Hepatic stellate cell (primary cell): ENCODE data around the gene GRAP2.
"Not testable (repeated sequence)": the region's sequence is repeated elsewhere in the genome, so short reads cannot be mapped to it uniquely, and the experiment has no call there.

Source experiments
- DNase-seq: peaks from one replicate; pipeline ENCODE4 v3.0.0; 2011; ENCODE audit warnings: low spot score

Gene GRAP2

GRCh38 chr22:39900306-39901227 is at the start of gene GRAP2:
Gene GRAP2, plus strand, starts transcription at chr22:39901084. Its CDS starts 46,023 bp downstream, at chr22:39947107.
- no peak for DNase-seq

GRCh38 chr22:39851606-39852315 is 49.1 kb upstream of the GRAP2 start:
- no peak for DNase-seq

GRCh38 chr22:39852799-39853198 is 48.1 kb upstream of the GRAP2 start:
- DNase-seq = no peak

- no peak for DNase-seq
Observed at GRCh38 chr22:39856588-39856987, 44.3 kb upstream of the GRAP2 start.

GRCh38 chr22:39859903-39860588 is 40.8 kb upstream of the GRAP2 start:
- DNase-seq = no peak

- no peak for DNase-seq
Observed at GRCh38 chr22:39868741-39869140, 32.1 kb upstream of the GRAP2 start.

GRCh38 chr22:39869797-39870196 is 31.1 kb upstream of the GRAP2 start:
- not testable (repeated sequence) for DNase-seq

- no peak for DNase-seq
Observed at GRCh38 chr22:39871008-39871798, 29.7 kb upstream of the GRAP2 start.

GRCh38 chr22:39872548-39872947 is 28.3 kb upstream of the GRAP2 start:
- DNase-seq = no peak

- DNase-seq = no peak
Observed at GRCh38 chr22:39873965-39874364, 26.9 kb upstream of the GRAP2 start.

GRCh38 chr22:39875176-39875885 is 25.6 kb upstream of the GRAP2 start:
- DNase-seq = not testable (repeated sequence)

- DNase-seq = no peak
Observed at GRCh38 chr22:39877079-39877845, 23.6 kb upstream of the GRAP2 start.

GRCh38 chr22:39880722-39881121 is 20.2 kb upstream of the GRAP2 start:
- DNase-seq = no peak

- DNase-seq = no peak
Observed at GRCh38 chr22:39883057-39883456, 17.8 kb upstream of the GRAP2 start.

GRCh38 chr22:39889924-39890323 is 11.0 kb upstream of the GRAP2 start:
- DNase-seq = not testable (repeated sequence)

GRCh38 chr22:39893526-39893925 is 7.4 kb upstream of the GRAP2 start, which contains the start of gene ENTHD1:
Gene ENTHD1, minus strand, starts transcription at chr22:39893760. Its CDS starts 6,012 bp downstream, at chr22:39887748.
- DNase-seq = no peak

- DNase-seq = no peak
Observed at GRCh38 chr22:39894554-39895092, 6.3 kb upstream of the GRAP2 start.

- no peak for DNase-seq
Observed at GRCh38 chr22:39895682-39896081, 5.2 kb upstream of the GRAP2 start.

GRCh38 chr22:39896313-39896996 is 4.4 kb upstream of the GRAP2 start:
- no peak for DNase-seq
